ENCODE data around the gene TBC1D1.

TBC1D1 gene

DNA sequence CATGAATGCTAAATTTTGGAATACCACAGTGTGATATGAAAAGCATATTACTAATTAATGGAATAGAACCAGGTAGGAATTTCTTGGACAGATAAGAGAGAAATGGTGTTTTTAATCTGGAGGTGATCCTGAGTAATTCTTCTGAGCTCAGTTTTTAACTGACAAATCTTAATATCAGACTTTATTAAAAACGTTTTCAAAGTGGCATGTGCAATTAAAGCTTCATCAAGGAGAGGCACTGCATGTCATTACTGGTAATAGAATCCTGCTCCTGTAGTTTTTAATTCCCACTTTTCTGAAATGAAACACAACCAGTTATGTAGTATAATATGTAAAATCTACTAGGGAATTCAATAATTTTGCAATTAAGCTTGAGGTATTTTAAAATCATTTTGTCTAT lies 62.3 kb downstream of the TBC1D1 start:
- TF ChIP-seq BACH2 (CRISPR knock-in tag; IDR thresholded peaks at IDR 0.05; ENCODE audit: borderline replicate concordance) (no peak), PATZ1 (CRISPR knock-in tag; IDR thresholded peaks at IDR 0.05; ENCODE audit: borderline replicate concordance) (no peak), TCF4 (CRISPR knock-in tag; IDR thresholded peaks at IDR 0.05; ENCODE audit: borderline replicate concordance) (no peak), RARB (CRISPR knock-in tag; IDR thresholded peaks at IDR 0.05) (no peak), ZFP30 (CRISPR knock-in tag; IDR thresholded peaks at IDR 0.05) (no peak), ISL1 (CRISPR knock-in tag; IDR thresholded peaks at IDR 0.05) (no peak), SNAI2 (CRISPR knock-in tag; IDR thresholded peaks at IDR 0.05) (no peak), ZNF8 (CRISPR knock-in tag; IDR thresholded peaks at IDR 0.05) (no peak), TSHZ2 (CRISPR knock-in tag; IDR thresholded peaks at IDR 0.05) (no peak)
- TF ChIP-seq, protein P1, sequence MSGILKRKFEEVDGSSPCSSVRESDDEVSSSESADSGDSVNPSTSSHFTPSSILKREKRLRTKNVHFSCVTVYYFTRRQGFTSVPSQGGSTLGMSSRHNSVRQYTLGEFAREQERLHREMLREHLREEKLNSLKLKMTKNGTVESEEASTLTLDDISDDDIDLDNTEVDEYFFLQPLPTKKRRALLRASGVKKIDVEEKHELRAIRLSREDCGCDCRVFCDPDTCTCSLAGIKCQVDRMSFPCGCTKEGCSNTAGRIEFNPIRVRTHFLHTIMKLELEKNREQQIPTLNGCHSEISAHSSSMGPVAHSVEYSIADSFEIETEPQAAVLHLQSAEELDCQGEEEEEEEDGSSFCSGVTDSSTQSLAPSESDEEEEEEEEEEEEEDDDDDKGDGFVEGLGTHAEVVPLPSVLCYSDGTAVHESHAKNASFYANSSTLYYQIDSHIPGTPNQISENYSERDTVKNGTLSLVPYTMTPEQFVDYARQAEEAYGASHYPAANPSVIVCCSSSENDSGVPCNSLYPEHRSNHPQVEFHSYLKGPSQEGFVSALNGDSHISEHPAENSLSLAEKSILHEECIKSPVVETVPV (CRISPR knock-in tag; IDR thresholded peaks at IDR 0.05): no peak
- TF ChIP-seq, protein P2, sequence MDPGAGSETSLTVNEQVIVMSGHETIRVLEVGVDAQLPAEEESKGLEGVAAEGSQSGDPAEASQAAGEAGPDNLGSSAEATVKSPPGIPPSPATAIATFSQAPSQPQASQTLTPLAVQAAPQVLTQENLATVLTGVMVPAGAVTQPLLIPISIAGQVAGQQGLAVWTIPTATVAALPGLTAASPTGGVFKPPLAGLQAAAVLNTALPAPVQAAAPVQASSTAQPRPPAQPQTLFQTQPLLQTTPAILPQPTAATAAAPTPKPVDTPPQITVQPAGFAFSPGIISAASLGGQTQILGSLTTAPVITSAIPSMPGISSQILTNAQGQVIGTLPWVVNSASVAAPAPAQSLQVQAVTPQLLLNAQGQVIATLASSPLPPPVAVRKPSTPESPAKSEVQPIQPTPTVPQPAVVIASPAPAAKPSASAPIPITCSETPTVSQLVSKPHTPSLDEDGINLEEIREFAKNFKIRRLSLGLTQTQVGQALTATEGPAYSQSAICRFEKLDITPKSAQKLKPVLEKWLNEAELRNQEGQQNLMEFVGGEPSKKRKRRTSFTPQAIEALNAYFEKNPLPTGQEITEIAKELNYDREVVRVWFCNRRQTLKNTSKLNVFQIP (CRISPR knock-in tag; IDR thresholded peaks at IDR 0.05; ENCODE audit: borderline replicate concordance, low read depth): no peak
- ATAC-seq: no peak

DNA sequence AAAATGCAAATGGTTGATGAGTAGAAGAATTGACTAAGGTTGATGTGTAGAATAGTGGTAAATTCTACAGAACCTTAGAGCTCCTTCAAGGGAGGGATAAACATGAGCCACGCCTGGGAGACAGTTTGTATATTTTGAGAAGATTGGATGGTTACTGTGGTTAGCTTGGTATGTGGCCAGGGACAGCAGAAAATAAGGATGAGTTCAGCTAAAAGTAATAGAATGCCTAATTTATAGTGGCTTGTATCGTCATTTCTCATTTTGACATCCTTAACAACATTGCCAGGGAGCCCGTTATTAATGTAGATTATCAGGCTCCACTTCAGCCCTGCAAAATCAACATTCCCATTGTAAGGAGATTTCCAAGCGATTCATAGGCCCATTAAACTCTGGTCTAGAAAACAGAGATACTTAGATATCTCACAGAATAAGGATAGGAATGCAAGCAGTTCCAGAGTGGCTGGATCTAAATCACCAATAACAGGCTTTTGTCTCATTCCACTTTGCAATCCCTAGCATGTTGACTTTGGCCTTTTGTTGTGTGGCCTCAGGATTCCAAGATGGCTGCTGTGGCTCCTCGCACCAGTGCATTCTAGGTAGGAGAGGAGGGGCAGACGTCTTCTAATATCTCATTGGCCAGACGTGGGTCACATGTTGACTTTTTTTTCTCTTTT lies 62.9 kb downstream of the TBC1D1 start:
- no peak for ATAC-seq
- TF ChIP-seq ISL1 (CRISPR knock-in tag; IDR thresholded peaks at IDR 0.05): no peak

DNA sequence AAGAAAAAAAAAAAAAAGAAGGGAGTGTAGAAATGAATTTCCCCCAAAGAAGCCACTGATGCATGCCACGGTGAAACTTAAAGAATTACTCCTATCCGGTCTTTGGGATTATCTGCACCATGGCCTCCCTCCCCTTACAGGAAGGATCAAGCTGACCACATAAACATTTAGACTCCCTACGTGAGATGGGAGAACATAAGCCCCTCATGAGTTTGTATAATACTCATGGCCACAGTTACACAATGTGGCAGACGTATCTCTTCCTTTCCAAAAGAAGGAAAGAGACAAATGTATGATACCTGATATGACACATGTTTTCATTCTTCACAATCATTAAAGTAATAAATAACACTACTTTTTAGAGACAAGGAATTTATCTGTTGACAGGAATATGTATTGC lies 66.1 kb downstream of the TBC1D1 start:
- no peak for ATAC-seq
- TF ChIP-seq ESRRG (CRISPR knock-in tag; IDR thresholded peaks at IDR 0.05): no peak
- TF ChIP-seq, protein P1 (CRISPR knock-in tag; IDR thresholded peaks at IDR 0.05): no peak
- no peak for TF ChIP-seq PATZ1 (CRISPR knock-in tag; IDR thresholded peaks at IDR 0.05; ENCODE audit: borderline replicate concordance)
- TF ChIP-seq CSDC2 (CRISPR knock-in tag; IDR thresholded peaks at IDR 0.05): no peak
- TF ChIP-seq ISL1 (CRISPR knock-in tag; IDR thresholded peaks at IDR 0.05): no peak
- no peak for TF ChIP-seq ZC3H10 (CRISPR knock-in tag; IDR thresholded peaks at IDR 0.05)
- TF ChIP-seq, protein P2 (CRISPR knock-in tag; IDR thresholded peaks at IDR 0.05; ENCODE audit: borderline replicate concordance, low read depth): no peak
- TF ChIP-seq SNAI2 (CRISPR knock-in tag; IDR thresholded peaks at IDR 0.05): no peak
- TF ChIP-seq ZNF8 (CRISPR knock-in tag; IDR thresholded peaks at IDR 0.05): no peak
- TF ChIP-seq OSR1 (CRISPR knock-in tag; IDR thresholded peaks at IDR 0.05): no peak
- no peak for TF ChIP-seq RARB (CRISPR knock-in tag; IDR thresholded peaks at IDR 0.05)
- TF ChIP-seq ARNTL (CRISPR knock-in tag; IDR thresholded peaks at IDR 0.05; ENCODE audit: borderline replicate concordance, low read depth): no peak
- no peak for TF ChIP-seq GLIS3 (CRISPR knock-in tag; IDR thresholded peaks at IDR 0.05)
